CD4-positive, alpha-beta T cell treated with Interferon gamma for 1 hour (primary cell): ENCODE data around the gene TMC1.

Experiments
- DNase-seq: peaks from one replicate; pipeline ENCODE4 v3.0.0-alpha.2; 2020

TMC1 gene

DNA sequence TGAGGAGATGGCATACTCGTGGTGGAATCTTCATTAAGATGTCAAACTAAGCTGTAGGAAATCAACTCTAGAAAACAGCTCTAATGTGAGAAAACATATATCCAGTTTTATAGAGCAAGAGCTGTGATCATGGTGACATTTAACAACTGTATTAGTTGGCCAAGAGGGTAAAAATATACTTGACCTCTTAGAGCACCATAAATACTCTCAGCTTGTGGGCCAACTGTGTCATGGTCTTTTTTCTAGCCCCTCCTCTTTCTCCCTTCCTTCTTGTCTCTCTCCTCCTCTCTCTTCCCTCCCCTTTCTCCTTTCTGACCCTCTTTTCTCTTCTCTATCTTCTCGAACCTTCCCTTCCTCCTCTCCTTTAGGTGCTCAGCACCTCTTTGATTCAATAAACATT, 54.7 kb downstream of the TMC1 start:
- DNase-seq: no peak

DNA sequence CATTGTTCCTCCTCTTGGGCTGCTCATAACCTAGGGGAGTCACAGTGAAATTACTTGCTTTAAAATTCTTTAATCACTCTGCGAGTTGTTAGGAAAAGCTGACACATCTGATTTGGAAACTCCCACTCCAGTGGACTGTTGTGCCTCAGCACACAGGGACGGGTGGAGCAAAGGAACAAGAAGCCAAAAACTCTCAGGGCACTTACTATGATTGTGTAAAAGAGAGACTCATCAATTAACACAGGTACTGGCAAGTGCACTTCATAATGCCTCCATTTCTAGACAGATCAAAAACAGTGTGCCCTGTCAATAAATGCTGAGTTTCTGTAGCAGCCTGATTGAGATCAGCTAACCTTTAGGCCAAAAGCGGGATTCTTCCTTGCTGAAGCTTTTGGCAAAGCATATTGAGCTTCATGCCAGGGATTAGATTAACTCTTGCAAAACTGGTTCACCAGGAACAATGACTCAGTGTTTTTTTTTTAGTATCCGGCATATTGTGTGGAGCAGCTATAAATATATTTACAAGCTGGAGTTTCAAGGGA, 55.9 kb downstream of the TMC1 start:
- DNase-seq: no peak

DNA sequence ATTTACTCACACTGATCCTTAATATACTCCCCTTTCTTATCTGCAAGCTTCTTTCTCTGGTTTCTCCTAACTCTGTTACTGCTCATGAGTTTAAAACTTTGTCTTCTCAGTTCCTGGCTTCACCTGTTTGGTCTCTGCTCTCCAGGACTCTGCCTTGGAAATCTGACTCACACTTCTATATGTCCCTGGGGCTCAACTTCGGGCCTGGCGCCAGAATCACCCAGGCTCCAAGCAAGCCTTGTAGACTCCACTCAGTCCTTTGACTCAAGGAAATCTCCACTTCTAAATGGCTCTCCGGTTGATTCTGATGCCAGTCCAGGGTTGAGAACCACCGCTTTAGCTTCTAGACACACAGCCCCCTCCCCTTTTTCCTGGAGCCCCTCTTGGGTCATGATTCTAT, 57.8 kb downstream of the TMC1 start:
- no peak for DNase-seq

DNA sequence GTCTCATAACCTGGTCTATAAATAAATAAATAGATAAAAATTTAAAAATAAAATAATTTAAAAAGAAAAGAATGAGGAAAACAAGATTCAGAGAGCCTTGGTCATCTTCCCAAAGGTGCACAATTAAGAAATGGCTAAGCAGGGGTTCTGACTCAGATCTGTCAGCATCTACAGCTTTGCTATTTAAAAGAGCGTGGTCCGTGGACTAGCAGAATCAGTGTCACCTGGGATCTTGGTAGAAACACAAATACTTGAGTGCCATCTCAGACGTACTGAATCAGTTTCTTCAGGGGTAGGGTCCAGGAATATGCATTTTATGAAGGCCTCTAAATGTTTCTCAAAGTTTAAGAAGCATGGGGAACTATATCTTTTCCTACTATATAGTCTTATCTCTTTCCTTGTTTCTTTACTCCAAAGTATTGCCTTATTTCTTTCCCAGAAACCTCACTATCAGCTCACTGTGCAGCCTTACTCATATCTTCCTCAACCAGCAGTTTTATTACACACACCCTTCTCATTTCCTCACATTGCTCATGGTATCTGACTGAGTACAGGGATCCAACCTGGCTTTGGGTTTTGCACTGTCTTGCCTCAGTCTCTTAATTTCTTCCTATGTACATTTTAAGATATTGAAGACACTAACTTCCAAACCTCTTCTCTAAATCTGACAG, 58.6 kb downstream of the TMC1 start:
- DNase-seq: no peak

DNA sequence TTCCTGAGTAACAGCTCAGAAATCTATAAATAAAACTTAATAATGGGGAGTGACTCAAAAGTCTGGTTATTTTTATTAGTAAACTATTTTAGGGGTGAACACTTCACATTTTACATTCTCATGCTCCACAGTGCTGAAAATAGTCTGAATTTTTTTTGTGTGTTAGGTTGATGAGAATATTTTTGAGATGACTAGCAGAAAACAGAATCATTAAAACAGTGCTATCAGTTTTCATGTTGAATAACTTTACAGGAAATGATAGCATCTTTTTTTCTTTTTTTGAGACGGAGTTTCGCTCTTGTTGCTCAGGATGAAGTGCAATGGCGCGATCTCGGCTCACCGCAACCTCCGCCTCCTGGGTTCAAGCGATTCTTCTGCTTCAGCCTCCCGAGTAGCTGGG, 60.3 kb downstream of the TMC1 start:
- DNase-seq: no peak

DNA sequence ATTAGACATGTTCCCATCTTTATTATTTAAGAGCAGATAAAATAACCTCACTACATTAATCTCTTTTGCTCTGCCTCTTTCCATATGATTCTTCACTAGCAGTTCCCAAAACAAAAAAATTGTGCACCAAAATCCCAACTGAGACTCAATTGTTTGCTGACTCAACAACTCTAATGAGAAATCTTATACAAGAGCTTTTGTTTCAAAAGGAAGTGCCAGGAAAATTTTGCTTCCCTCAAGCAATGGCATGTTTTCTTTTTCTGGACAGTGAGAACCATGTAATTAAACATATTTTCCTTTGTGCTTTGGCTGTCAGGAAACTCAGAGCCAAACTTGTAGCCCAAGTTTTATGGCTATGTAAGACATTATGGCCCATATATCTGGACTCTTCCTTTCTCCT, 62.0 kb downstream of the TMC1 start:
- DNase-seq: no peak

DNA sequence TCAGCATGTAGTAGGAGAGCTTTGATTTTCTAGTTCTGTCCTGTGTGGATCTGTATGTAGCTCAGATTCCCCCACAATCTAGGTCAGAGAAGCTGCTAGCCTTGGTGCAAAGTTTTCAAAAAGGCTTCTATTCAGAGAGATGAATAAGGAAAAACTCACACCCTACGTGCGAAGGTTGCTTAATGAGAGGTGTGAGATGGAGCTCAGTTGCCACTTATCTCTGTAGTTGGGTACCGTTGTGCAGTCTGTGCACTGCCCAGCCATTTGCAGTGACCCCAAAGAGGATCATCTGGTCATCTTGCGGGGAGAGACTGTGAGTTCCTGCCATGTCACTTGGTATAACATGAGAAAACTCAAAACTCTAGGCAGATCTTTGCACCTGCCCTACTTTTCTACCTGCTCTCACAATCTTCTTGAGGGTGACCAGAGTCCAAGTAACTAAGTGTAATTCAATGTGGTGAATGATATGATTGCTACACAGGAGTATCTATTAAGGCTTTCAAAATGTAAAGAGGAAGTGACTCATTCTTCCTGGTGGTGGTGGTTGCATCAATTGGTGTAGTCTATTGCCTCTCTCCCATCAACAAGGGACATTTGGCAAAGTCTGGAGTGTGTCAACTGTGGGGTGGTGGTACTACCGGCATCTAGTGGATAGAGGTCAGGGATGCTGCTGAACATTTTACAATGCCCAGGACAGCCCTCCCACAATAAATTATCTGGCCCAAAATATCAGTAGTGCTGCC, 65.2 kb downstream of the TMC1 start:
- DNase-seq: peak; percentile 57

DNA sequence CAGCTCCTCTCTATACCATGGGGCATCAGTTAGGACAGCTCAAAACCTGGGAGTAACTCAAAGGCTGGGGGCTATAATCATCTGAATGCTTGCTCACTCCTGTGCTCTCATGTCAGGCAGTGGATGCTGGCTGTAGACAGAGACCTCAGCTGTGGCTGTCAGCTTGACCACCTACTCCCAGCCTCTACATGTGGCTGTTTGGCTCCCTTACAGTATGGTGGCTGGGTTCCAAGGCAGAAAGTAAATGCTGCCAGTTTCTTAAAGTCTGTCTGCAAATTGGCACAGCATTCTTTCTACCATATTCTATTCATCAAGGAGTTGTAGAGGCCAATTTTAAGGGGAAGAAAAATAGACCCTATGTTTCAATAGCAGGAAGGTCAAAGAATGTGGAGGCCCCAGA, 66.9 kb downstream of the TMC1 start:
- no peak for DNase-seq

DNA sequence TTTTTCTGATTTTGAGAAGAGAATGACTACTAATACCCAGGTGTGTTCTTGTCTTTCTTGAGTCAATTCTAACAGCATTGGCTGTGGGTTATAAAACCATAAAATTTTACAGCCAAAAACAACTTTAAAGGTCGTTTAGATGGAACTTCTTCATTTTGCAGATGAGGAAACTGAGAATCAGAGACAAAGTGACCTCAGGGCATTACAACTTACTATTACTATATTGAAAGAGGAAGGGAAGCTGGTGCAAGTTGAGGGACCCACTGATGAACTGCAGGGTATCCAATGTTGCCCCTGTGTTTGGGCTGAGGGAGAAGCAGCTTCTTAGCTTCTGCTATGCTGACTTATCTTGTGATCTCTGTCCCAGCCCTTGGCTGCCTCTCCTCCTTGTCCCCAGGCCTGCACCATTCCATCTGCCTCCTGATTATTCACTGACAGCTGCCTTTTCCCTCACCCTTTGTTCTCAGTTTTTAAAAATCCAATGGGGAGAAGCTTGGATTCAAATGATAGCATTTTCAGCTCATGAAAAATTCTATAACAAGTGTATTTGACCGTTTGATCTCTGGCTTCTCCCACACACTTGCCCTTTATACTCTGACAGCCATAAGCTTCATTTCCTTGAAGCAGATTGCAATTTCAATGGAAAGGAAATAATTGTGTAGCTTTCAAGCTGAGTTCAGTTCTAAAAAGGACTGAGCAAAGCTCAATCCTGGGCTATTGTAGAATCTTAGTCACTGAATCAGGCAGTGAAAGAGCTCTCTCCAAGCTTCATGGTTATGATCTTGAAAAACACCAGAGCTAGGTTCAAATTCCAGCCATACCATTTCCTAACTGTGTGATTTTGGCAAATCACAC, 68.5 kb downstream of the TMC1 start:
- DNase-seq: no peak

DNA sequence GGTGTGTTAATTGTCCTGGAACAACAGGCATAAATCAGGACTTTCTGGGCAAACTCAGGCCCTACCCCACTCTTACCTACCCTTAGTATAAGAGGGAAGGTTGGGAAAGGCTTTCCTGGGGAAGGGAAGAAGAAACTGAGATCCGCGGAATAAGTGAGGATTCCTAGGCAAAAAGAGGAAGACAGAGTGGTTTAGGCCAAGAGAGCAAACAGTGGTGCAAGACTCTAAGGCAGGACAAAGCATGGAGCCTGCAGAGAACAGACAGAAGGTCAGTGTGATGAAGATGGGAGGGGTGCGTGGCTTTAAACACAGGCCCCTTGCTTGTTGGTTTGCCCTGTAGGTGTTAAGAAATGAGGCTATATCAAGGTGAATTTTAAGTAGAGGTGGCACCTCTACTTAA, 69.4 kb downstream of the TMC1 start:
- no peak for DNase-seq

DNA sequence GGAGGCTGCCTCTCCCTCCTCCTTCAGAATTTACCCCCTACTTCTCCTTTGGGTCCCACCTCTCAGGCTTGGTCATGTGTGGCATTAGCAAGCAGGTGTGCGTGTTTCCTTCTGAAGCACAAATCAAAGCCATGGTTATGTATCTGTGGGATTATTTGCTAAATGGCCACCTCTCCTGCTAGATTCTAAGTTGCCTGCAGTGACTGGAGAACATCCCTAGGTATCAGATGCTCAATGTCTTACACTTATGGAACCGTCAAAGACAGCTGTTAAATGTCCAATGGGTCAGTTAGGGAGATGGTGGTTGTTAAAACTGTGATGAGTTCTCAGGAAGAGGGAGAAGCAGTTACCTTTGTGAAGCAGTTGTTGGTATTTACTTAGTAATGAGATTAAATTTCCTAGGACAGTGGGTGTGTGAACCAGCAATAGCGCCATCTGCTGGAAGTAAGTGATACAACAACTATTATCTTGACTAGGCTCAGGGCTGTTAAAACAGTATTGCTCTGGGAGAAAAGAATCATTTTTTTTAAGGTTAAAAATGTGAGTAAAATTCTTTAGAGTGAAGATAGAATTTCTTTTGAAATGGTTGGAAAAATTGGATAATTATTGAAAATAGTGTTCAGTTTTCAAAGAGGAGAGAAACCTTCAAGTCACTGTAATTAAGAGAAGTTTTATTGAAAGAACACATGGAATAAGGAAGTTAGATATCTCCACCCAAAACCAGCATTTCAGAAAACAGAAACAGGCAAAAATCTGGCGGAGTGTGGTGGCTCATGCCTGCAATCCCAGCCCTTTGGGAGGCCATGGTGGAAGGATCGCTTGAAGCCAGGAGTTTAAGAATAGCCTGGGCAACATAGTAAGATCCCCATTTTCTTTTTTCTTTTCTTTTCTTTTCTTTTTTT, 71.3 kb downstream of the TMC1 start:
- no peak for DNase-seq

DNA sequence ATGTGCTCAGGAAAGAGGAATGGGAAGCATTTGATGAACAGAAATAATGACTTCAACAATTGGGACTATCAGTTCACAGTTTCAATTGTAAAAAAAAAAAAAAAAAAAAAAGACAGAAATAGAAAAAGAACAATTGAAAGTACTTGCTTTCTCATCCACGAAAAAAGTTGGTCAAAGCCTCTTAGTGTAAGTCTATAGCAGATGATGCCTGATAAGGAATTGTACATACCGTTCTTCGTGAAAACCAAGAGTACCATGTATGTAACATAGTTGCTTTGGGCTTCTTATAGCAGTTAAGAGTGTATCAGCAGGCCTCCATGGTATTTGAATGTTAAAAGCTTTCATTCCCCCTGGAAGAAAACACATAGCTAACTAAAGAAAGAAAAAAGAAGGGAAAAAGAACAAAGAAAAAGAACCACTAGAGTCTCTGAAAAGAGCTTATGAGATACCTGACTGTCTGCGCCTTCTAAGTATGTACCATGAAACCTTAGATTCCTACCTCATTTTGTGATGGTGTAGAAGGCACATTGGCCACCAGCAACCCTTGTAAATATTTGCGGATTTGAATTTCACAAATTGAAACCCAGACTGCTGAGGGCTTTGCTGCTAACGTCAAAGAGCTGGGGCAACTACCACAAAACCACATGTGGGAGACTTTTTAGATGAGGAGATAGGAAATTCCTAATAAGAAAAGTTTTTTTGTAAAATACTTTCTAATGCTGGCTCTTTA, 75.2 kb downstream of the TMC1 start:
- no peak for DNase-seq

DNA sequence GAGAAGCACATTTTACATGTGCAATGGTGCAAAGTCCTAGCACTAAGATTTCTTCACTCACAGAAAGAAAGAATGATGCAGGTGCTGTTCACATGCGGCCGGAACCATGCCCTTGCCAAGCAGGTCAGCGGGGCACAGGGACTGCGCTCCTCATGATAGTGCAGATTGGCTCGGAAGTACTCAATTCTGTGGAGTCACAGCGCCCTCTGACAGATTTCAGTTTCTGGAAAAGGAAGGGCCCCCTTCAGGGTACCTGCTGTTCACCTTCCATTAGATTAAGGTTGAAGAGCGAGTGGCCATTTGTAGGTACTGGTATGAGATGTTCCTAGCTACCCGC, 75.7 kb downstream of the TMC1 start:
- DNase-seq: no peak

DNA sequence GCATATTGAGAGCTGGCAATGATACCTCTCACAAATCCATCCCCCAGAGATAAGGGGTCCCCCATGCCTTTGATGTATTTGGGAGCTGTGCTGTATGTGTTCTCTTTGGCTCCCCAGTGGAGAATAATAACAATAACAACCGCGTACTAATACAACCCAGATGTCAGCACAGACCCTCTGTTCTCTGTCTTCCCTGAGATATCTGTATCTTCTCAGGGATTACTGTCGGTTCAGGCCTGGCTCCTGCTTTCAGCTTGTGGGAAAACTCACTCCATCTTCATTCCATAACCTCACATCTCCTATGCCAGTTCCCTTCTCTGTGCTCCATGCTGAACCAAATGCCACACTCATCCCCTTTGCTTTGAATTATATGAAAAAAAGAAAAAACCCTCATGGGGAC, 76.2 kb downstream of the TMC1 start:
- no peak for DNase-seq

DNA sequence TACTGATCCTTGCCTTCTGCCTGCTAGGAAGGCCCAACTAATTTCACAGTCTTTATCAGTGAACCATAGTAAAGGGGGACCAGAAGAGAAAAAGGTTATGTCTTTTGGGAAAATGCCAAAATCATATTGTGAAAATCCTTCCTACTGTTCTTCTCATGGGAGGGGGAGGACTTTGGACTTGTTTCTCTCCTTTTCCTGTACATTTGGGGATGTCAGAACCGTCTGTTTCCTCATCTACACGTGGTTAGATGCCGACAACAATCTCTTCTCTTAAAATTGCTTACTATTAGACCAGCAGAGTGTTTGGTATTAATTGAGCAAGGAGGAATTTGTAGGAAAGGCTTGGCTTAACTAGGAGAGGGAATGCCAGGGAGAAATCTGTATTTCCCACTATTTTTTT, 77.2 kb downstream of the TMC1 start:
- DNase-seq: no peak

DNA sequence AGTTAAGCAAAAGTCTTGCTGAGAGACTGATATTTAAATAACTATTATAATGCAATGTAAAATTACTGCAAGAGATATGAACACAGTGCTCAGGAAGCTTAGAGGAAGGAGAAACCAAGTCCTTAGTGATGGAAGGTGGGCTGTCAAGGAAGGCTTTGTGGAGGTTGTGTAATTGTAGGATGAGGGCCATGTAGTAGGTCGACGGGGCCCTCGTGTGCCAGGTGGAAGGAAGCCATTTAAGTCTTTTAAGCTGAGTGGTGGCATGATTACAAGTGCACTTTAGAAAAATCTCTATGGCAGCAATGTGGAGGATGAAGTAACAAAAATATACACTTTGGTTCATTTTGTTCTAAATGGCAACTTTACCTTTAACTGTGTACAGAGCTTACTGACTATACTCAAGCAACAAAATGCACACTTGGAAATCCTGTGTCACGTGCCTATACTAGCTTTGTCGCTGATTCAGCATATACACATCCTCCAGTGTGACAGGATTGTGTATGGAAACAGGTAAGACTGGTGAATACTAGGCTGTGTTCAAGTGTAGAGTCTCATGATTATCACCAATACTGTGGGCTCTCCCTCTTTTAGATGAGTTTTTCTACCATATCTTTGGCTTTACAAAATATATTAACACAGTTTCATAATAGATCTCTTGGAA, 78.6 kb downstream of the TMC1 start:
- no peak for DNase-seq

DNA sequence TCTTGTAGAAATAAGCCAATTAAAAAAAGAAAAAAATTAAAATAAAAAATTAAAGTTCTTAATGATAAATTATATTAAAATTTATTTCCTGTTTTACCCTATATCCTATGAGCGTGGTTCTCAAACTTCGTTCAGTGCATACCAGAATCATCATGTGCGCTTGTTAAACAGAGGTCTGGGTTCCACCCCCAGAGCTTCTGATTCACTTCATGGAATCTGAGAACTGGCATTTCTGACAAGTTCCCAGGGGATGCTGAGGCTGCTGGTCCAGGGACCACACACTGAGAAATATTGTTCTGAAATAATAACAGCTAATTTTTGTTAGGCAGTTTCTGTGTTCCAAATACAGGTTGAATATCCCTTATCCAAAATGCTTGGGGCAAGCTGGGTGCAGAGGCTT, 79.3 kb downstream of the TMC1 start:
- no peak for DNase-seq

DNA sequence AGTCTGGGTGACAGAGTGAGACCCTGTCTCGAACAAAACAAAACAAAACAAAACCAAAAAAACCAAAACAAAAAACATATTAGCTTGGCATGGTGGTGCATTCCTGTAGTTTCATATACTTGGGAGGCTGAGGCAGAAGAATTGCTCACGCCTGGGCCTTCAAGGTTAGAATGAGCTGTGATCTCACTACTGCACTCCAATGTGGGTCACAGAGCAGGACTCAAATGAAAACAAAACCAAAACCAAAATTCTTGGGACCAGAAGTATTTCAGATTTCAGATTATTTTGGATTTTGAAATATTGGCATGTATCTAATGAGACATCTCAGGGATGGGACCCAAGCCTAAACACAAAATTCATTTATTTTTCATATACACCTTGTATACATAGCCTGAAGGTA, 80.2 kb downstream of the TMC1 start:
- no peak for DNase-seq

DNA sequence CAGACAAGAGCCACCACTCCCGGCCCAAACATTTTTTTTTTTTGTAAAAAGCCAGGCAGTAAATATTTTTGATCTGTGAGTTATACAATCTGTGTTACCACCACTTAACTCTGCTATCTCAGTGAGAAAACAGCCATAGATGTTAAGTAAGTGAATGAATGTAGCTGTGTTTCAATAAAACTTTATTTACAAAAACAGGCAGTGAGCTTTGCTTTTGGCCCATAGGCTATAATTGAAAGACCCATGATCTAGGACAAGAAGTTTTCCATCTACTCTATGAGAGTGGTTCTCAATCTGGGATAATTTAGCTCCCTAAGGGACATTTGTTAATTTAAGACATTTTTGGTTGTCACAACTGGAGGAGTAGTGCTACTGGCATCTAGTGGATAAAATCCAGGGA, 91.0 kb downstream of the TMC1 start:
- DNase-seq: no peak

DNA sequence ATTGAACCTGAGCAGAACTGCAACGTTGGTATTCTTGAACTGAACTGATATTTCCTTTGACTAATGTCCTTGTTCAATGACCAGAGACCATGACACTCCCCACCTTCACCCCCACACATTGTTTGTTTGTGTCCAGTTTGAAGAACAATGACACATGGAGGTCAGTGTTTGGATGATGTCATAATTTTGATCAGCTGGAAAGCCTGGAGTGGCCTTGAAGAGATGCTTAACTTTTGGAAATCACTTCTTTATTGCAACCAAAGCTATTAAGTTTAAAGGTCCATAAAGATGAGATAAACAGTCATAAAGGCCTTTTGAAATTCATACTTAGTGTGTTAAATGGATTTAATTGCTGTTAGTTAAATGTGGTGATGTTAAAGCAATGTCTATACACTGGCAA, 92.7 kb downstream of the TMC1 start:
- no peak for DNase-seq

DNA sequence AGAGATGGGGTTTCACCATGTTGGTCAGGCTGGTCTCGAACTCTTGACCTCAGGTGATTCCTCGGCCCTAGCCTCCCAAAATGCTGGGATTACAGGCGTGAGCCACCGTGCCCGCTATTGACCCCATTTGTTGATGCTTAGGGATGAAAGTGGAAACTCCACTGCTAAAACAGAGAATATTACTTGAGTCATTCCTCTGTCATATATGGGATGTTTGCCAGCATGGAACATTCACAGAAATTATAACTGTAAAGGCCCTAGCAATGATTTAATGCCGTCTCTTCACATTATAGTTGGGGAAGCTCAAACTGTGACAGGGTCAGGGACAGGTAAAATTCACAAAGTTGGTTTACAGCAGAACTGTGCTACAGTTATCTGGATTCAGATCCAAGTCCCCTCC, 94.5 kb downstream of the TMC1 start:
- DNase-seq: no peak

DNA sequence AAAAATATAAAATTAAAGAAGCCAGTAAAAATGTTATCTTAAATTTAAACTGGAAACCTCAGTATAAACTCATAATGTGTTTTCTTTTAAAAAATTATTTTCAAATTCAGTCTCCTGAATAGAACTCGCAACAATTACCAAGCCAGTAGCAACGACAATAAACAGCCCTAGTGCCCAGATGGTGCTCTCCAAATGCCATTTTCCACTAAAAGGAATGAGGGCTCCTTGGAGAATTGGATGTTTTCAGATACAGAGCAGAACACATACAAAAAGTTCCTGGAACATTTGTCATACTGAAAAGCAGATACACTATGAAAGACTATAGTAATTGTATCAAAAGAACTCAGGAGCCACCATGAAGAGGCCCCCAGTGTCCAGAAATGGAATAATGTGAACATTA, 97.4 kb downstream of the TMC1 start:
- DNase-seq: no peak
